Pancreas (tissue), 10 donors: ENCODE results near the gene LYST. TPM values are rescaled to one million over a fixed set of nuclear protein-coding genes. Genes with fewer than 3 reads are reported as not detected.

Source experiments
- ATAC-seq, 4 donors: fragments of 200-7000 bp; cut with Tn5 transposase; one replicate each; pipeline versions ENCODE4 v1.8.0 to v1.9.1; 2020; ENCODE audit warnings: mild to moderate bottlenecking in 4 of 4, moderate library complexity in 4 of 4
- DNase-seq, 6 donors: peaks; one replicate each; pipeline ENCODE4 v3.0.0-alpha.2; 2020
- FAIRE-seq: peaks from 2 replicates; lab custom pipeline; 2012; peaks lifted over from hg19 to GRCh38; lab: Jason Lieb, UNC
- H3K27ac ChIP-seq, 4 donors: fragments of 200-600 bp; sonication (generic); 1 replicate in 3 of 4; 2 replicates in 1 of 4; pipeline versions ENCODE4 v1.5.0 to v1.8.0; 2020
- H3K27me3 ChIP-seq, 4 donors: fragments of 200-600 bp; one replicate each; pipeline ENCODE4 v1.8.0; 2021
- H3K36me3 ChIP-seq, 3 donors: fragments of 200-600 bp; sonication (generic) in 1 of 3; one replicate each; pipeline versions ENCODE4 v1.5.0 to v1.8.0; 2020 to 2021
- H3K4me1 ChIP-seq, 3 donors: fragments of 200-600 bp; one replicate each; pipeline ENCODE4 v1.8.0; 2021
- H3K4me3 ChIP-seq, 4 donors: fragments of 200-600 bp; sonication (generic) in 2 of 4; one replicate each; pipeline versions ENCODE4 v1.5.0 to v1.8.0; 2020 to 2021
- H3K9me3 ChIP-seq, 4 donors: fragments of 200-600 bp; one replicate each; pipeline ENCODE4 v1.8.0; 2021
- WGBS, 2 donors: extraction: QIAGEN DNeasy Blood & Tissue Kit; methylation state at CpG; one replicate each; pipeline ENCODE4 v1.1.7; 2013; 5-methylcytosine and 5-hydroxymethylcytosine counted together
- intact Hi-C, 3 donors: fragments of 100-400 bp; cut with DNase I; formaldehyde crosslinking; loops; one replicate each; pipeline versions ENCODE4 v1.11.1 to v1.14.2; 2022
- polyA plus RNA-seq, 2 donors: library from polyadenylated mRNA; stranded (reverse); fragments of 200-250 nt; gene quantifications; one replicate each; pipeline ENCODE4 v1.2.3, GENCODE V29; 2013
- total RNA-seq, 6 donors: library from RNA; stranded (reverse); fragmentation: NEBNext Ultra II Directional in 4 of 6; extraction: Animal tissue kit (Norgen Biotek cat#: 25700) in 4 of 6; gene quantifications; one replicate each; pipeline versions ENCODE4 v1.2.1 to v1.2.4, GENCODE V29; 2021 to 2023
- TF ChIP-seq, protein P1 (sequence below), 4 donors: fragments of 200-600 bp; sonication (generic) in 3 of 4; IDR thresholded peaks; one replicate each; pipeline versions ENCODE4 v1.5.0 to v1.8.0; 2021; ENCODE audit warnings: antibody characterized with exemption in 4 of 4
- donor health status: healthy with polysubstance abuse.
- donor health status: DM: no; HTN: no; CAD: no; lungs with moderate emphysema.
- donor health status: DM: no; HTN: no; CAD: no.
- donor health status: control.
- donor health status: control.
- donor health status: Bipolar disorder and iron deficiency.
- donor health status: DM: yes; HTN: yes; CAD: no.
- donor health status: DM: no; HTN: no; CAD: no.
- donor health status: DM: no; HTN: no; CAD: no.
- donor health status: DM: yes; HTN: yes; CAD: no.

The LYST gene
- total and polyA plus RNA-seq, 8 donors: 4.3 to 13.7 (median 8.9) TPM

GRCh38 chr1:235873045-235873444, 6.3 kb upstream of the LYST start:
- no peaks in the 10 kb centered on the region for H3K27me3 ChIP-seq
- no peak overlapping the region for H3K4me3 ChIP-seq
- intact Hi-C loops: no loop called here
- H3K4me1 ChIP-seq: no peaks in the 10 kb centered on the region
- DNase-seq (no peak), ATAC-seq (no peak), FAIRE-seq (no peak)
- H3K27ac ChIP-seq: no peak overlapping the region
- no peaks in the 10 kb centered on the region for H3K9me3 ChIP-seq
- 58 to 67% methylated on average over 1 of the region's 1 CpG for WGBS, 2 donors
- H3K36me3 ChIP-seq: no peaks in the 10 kb centered on the region
- TF ChIP-seq, protein P1, sequence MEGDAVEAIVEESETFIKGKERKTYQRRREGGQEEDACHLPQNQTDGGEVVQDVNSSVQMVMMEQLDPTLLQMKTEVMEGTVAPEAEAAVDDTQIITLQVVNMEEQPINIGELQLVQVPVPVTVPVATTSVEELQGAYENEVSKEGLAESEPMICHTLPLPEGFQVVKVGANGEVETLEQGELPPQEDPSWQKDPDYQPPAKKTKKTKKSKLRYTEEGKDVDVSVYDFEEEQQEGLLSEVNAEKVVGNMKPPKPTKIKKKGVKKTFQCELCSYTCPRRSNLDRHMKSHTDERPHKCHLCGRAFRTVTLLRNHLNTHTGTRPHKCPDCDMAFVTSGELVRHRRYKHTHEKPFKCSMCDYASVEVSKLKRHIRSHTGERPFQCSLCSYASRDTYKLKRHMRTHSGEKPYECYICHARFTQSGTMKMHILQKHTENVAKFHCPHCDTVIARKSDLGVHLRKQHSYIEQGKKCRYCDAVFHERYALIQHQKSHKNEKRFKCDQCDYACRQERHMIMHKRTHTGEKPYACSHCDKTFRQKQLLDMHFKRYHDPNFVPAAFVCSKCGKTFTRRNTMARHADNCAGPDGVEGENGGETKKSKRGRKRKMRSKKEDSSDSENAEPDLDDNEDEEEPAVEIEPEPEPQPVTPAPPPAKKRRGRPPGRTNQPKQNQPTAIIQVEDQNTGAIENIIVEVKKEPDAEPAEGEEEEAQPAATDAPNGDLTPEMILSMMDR (IDR thresholded peaks at IDR 0.05): no peak

GRCh38 chr1:235872270-235872669, 5.6 kb upstream of the LYST start:
- DNase-seq: no peak
- Histone ChIP-seq H3K9me3 (no peaks in the 10 kb centered on the region), H3K4me1 (peaks cover 0 to 4% (median 4%) of the 10 kb centered on the region in 3 donors), H3K27me3 (no peaks in the 10 kb centered on the region), H3K4me3 (no peak overlapping the region), H3K36me3 (no peaks in the 10 kb centered on the region), H3K27ac (no peak overlapping the region)
- 84 to 89% methylated on average over 6 of the region's 6 CpGs for WGBS, 2 donors
- intact Hi-C loops: no loop called here
- FAIRE-seq: no peak
- no peak for ATAC-seq
- TF ChIP-seq, protein P1 (IDR thresholded peaks at IDR 0.05): no peak

DNA sequence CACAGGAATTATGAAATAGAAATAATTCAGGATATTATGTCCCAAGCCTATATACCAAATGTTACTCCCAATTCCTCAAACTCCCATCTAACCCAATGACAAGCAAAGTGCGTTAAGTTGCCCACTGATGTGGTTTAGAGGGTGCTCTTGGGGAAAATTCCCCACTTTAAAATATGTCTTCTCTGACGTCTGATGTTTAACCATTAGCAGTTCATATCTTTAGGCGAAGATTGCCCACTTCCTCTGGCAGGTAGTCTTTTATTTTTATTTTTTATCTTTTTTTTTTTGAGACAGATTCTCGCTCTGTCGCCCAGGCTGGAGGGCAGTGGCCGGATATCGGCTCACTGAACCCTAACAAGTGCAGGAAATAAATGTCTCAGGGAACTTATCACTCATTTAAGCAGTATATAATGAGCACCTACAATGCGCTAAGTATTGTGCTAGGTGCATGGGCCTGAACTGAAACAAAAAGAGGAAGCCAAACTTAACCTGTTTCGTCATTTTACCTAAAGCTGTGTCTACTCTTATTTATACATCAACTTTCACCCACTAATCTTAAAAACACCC, 1.3 kb upstream of the LYST start:
- 58 to 74% methylated on average over 9 of the region's 9 CpGs for WGBS, 2 donors
- TF ChIP-seq, protein P1 (IDR thresholded peaks at IDR 0.05): no peak
- H3K27me3 ChIP-seq: no peaks in the 10 kb centered on the region
- DNase-seq (no peak), FAIRE-seq (no peak), ATAC-seq (no peak)
- intact Hi-C loops: no loop called here
- peaks cover 0 to 13% (median 4%) of the 10 kb centered on the region in 3 donors for H3K4me1 ChIP-seq
- peak overlapping the region in 3 of 4 donors; percentile 96 to 97 (median 96) for H3K27ac ChIP-seq
- no peaks in the 10 kb centered on the region for H3K36me3 ChIP-seq
- H3K4me3 ChIP-seq: peak overlapping the region in 1 of 4 donors; percentile 97
- no peaks in the 10 kb centered on the region for H3K9me3 ChIP-seq

DNA sequence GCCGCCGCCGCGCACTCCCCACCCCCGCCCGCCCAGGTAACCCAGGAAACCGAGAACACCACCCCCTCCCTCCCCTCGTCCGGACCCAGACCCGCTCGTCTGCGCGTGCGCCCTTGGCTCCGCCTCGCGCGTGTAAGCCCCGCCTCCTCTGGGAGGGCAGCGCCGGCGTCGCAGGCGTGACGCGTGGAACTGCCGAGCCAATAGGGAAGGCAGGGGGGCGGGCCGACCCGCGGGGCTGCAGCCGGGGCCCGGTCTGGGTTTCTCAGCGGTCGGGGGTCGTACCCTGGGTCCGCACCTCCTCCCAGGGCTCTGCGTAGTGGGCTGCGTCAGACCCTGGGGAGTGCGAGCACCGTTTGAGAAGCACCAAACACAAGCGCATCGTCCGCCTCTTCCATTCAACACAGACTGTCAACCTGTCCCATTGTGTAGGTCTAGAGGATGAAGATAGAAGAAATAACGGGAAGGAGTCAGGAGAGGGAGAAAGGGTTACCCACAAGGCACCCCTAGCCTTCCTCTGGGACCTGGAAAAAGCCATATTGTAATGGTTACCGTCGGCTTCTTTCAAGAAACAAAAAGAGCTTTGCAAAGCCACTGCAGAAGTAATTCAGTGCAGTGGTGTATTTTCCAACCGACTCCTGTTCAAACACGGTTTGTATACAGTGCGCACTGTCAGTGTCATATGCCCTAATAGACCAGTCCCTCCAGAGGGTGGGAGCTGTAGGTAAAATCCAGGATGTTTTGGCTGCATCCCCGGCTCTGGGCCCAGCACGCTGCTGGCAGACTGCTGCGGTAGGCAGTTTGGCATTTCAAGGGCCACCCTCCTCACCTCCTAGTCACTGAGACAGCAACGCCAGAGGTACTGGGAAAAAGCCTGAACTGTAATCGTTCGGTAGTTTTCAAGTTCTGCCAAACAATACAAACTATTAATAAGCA, 473 bp upstream of the LYST start:
- TF ChIP-seq, protein P1 (IDR thresholded peaks at IDR 0.05): no peak

More for the DNA sequence above, 473 bp upstream of the LYST start:
- ATAC-seq (peak; percentile 94 to 97 (median 95)), FAIRE-seq (no peak), DNase-seq (peak; percentile 94 to 99 (median 98))
- peaks cover 0 to 13% (median 4%) of the 10 kb centered on the region in 3 donors for H3K4me1 ChIP-seq
- no peaks in the 10 kb centered on the region for H3K36me3 ChIP-seq
- WGBS, 2 donors: 1 to 2% methylated on average over 33 to 56 of the region's 56 CpGs
- peak overlapping the region; percentile 96 to 97 (median 96) for H3K27ac ChIP-seq
- no peaks in the 10 kb centered on the region for H3K27me3 ChIP-seq
- peak overlapping the region; percentile 70 to 97 (median 95) for H3K4me3 ChIP-seq
- H3K9me3 ChIP-seq: no peaks in the 10 kb centered on the region
- intact Hi-C loops: no loop called here
